HCT116 (cell line): ENCODE data around the gene ITGA11. TPM values are rescaled to one million over a fixed set of nuclear protein-coding genes. Genes with fewer than 3 reads are reported as not detected.

ENCODE experiments used
- ATAC-seq: fragments of 200-7000 bp; cut with Tn5 transposase; 2 replicates; pipeline ENCODE4 v1.9.1; 2020; ENCODE audit warnings: mild to moderate bottlenecking, moderate library complexity
- BruUV-seq: library from RNA; stranded (reverse); fragments of 400-500 nt; replicated peaks from 2 replicates; lab custom pipeline; 2021; lab: Mats Ljungman, UMichigan
- CTCF ChIA-PET: fragments of 300-600 bp; sonication (Branson Sonifier 250); formaldehyde crosslinking; loops from one replicate; lab custom pipeline; 2021; ENCODE audit warnings: antibody characterized with exemption; lab: Charles Lee
- POLR2A ChIA-PET: fragments of 300-600, 350-600 bp; sonication (Branson Sonifier 250); formaldehyde crosslinking; loops from one replicate; lab custom pipeline; 2021; ENCODE audit warnings: antibody characterized with exemption; lab: Charles Lee
- RAD21 ChIA-PET, 2 experiments: fragments of 300-600 bp; sonication (Branson Sonifier 250); formaldehyde crosslinking; loops; one replicate each; lab custom pipeline; 2023; ENCODE audit warnings: low total read pairs in 2 of 2; ENCODE audit not compliant: uncharacterized antibody in 2 of 2, unreplicated experiment in 2 of 2, low non-redundant PET in 1 of 2; lab: Charles Lee
- DNase-seq: peaks from one replicate; pipeline ENCODE4 v3.0.0-alpha.2; 2010; ENCODE audit warnings: low read depth, low spot score
- H2AFZ ChIP-seq: fragments of 200-600 bp; shearing (Covaris generic), sonication (generic); 2 replicates; pipeline ENCODE4 v1.6.1; 2017; ENCODE audit warnings: low read depth, mixed run types, mixed read lengths, antibody characterized with exemption, low read length; ENCODE audit not compliant: poor library complexity, severe bottlenecking
- H3K27ac ChIP-seq: 2 replicates; pipeline ENCODE4 v1.5.1; 2012; ENCODE audit warnings: low read depth, low read length
- H3K27me3 ChIP-seq: fragments of 200-600 bp; sonication (generic); 2 replicates; pipeline ENCODE4 v1.6.1; 2016; ENCODE audit warnings: mixed run types, low read length, mixed read lengths; ENCODE audit not compliant: insufficient read depth
- H3K36me3 ChIP-seq, 2 experiments: fragments of 200-500 bp in 1 of 2; fragments of 200-600 bp in 1 of 2; sonication (Bioruptor generic) in 1 of 2; sonication (generic) in 1 of 2; 2 replicates each; pipeline versions ENCODE4 v1.5.1 to v1.6.1; 2014 to 2016; ENCODE audit warnings: low read length in 2 of 2, inconsistent platforms in 1 of 2, mixed read lengths in 1 of 2, mixed run types in 1 of 2; ENCODE audit not compliant: insufficient read depth in 2 of 2, control insufficient read depth in 1 of 2
- H3K4me1 ChIP-seq, 2 experiments: fragments of 200-600 bp in 1 of 2; sonication (generic) in 1 of 2; 2 replicates each; pipeline versions ENCODE4 v1.5.1 to v1.6.1; 2012 to 2017; ENCODE audit warnings: low read length in 2 of 2, inconsistent platforms in 1 of 2, mild to moderate bottlenecking in 1 of 2, mixed read lengths in 1 of 2, mixed run types in 1 of 2, moderate library complexity in 1 of 2; ENCODE audit not compliant: insufficient read depth in 2 of 2, control insufficient read depth in 1 of 2
- H3K4me2 ChIP-seq: fragments of 200-600 bp; sonication (generic); 2 replicates; pipeline ENCODE4 v1.6.1; 2017; ENCODE audit warnings: mixed run types, low read length, mixed read lengths
- H3K4me3 ChIP-seq, 2 experiments: fragments of 200-600 bp in 1 of 2; sonication (generic) in 1 of 2; replicated peaks in 1 of 2; 2 replicates each; pipeline ENCODE4 v1.5.1; 2011 to 2016; ENCODE audit warnings: low read length in 2 of 2, control low read depth in 1 of 2, low read depth in 1 of 2, mild to moderate bottlenecking in 1 of 2, mixed read lengths in 1 of 2, mixed run types in 1 of 2
- H3K79me2 ChIP-seq: fragments of 200-600 bp; sonication (generic); 2 replicates; pipeline ENCODE4 v1.6.1; 2017; ENCODE audit warnings: mild to moderate bottlenecking, mixed run types, low read length, moderate library complexity, mixed read lengths; ENCODE audit not compliant: insufficient read depth
- H3K9ac ChIP-seq: fragments of 200-600 bp; sonication (generic); 2 replicates; pipeline ENCODE4 v1.6.1; 2016; ENCODE audit warnings: low read length, mixed read lengths
- H3K9me2 ChIP-seq: fragments of 200-600 bp; sonication (generic), shearing (Covaris generic); 2 replicates; pipeline ENCODE4 v1.6.1; 2017; ENCODE audit warnings: mixed run types, mild to moderate bottlenecking, moderate library complexity; ENCODE audit not compliant: insufficient read depth
- H3K9me3 ChIP-seq, 2 experiments: fragments of 200-500 bp in 1 of 2; fragments of 200-600 bp in 1 of 2; sonication (Bioruptor generic) in 1 of 2; sonication (generic) in 1 of 2; 2 replicates each; pipeline ENCODE4 v1.6.1; 2014 to 2017; ENCODE audit warnings: low read length in 2 of 2, mixed read lengths in 2 of 2, inconsistent platforms in 1 of 2, low read depth in 1 of 2, mild to moderate bottlenecking in 1 of 2, mixed run types in 1 of 2, moderate library complexity in 1 of 2; ENCODE audit not compliant: control insufficient read depth in 1 of 2, insufficient read depth in 1 of 2
- H4K20me1 ChIP-seq: fragments of 200-600 bp; sonication (generic), shearing (Covaris generic); 2 replicates; pipeline ENCODE4 v1.6.1; 2017; ENCODE audit warnings: mixed run types, mild to moderate bottlenecking, moderate library complexity; ENCODE audit not compliant: insufficient read depth
- ATF3 ChIP-seq: IDR thresholded peaks from 2 replicates; pipeline ENCODE4 v1.6.1; 2012
- CEBPB ChIP-seq: IDR thresholded peaks from 2 replicates; pipeline ENCODE4 v1.6.1; 2012; ENCODE audit warnings: low read depth
- CTCF ChIP-seq, 3 experiments: fragments of 200-600 bp in 1 of 3; sonication (generic) in 1 of 3; IDR thresholded peaks in 2 of 3; conservative IDR thresholded peaks in 1 of 3; 2 replicates each; pipeline ENCODE4 v1.5.1; 2012 to 2017; ENCODE audit warnings: low read depth in 2 of 3, low read length in 2 of 3, antibody characterized with exemption in 1 of 3, borderline replicate concordance in 1 of 3, control low read depth in 1 of 3, mild to moderate bottlenecking in 1 of 3, mixed read lengths in 1 of 3, mixed run types in 1 of 3, moderate library complexity in 1 of 3; ENCODE audit not compliant: insufficient read depth in 1 of 3
- EGR1 ChIP-seq: IDR thresholded peaks from 2 replicates; pipeline ENCODE4 v1.6.1; 2012; ENCODE audit warnings: low read depth
- ELF1 ChIP-seq: IDR thresholded peaks from 2 replicates; pipeline ENCODE4 v1.6.1; 2012; ENCODE audit warnings: low read depth, borderline replicate concordance
- EZH2 ChIP-seq: fragments of 200-600 bp; sonication (generic); IDR thresholded peaks from 2 replicates; pipeline ENCODE4 v1.6.1; 2017; ENCODE audit warnings: antibody characterized with exemption, mixed run types
- FOSL1 ChIP-seq: IDR thresholded peaks from 2 replicates; pipeline ENCODE4 v1.6.1; 2012; ENCODE audit warnings: low read depth
- MAX ChIP-seq: IDR thresholded peaks from 2 replicates; pipeline ENCODE4 v1.6.1; 2012
- POLR2A ChIP-seq: IDR thresholded peaks from 2 replicates; pipeline ENCODE4 v1.7.0; 2011; ENCODE audit warnings: borderline replicate concordance; ENCODE audit not compliant: insufficient read depth, insufficient read length; ENCODE audit errors: extremely low read depth
- POLR2AphosphoS5 ChIP-seq: IDR thresholded peaks from 2 replicates; pipeline ENCODE4 v1.6.1; 2011; ENCODE audit warnings: mild to moderate bottlenecking, low read depth, low read length, moderate library complexity
- RAD21 ChIP-seq: IDR thresholded peaks from 2 replicates; pipeline ENCODE4 v1.6.1; 2012; ENCODE audit warnings: low read depth, mild to moderate bottlenecking
- REST ChIP-seq: IDR thresholded peaks from 2 replicates; pipeline ENCODE4 v1.6.1; 2012; ENCODE audit warnings: low read depth
- SP1 ChIP-seq: IDR thresholded peaks from 2 replicates; pipeline ENCODE4 v1.6.1; 2012; ENCODE audit warnings: low read depth
- TCF7L2 ChIP-seq: IDR thresholded peaks from 2 replicates; pipeline ENCODE4 v1.7.0; 2011; ENCODE audit warnings: borderline replicate concordance, inconsistent platforms; ENCODE audit not compliant: insufficient read depth, insufficient read length; ENCODE audit errors: extremely low read depth
- ZFX ChIP-seq: fragments of 450-650 bp; IDR thresholded peaks from 2 replicates; pipeline ENCODE4 v1.6.1; 2017
- ZNF274 ChIP-seq: fragments of 200-500 bp; sonication (Bioruptor generic); IDR thresholded peaks from 2 replicates; pipeline ENCODE4 v1.6.1; 2014; ENCODE audit warnings: mild to moderate bottlenecking, low read depth, low read length, inconsistent platforms
- intact Hi-C: fragments of 100-400 bp; cut with micrococcal nuclease; formaldehyde crosslinking; loops from 2 replicates; pipeline ENCODE4 v1.10.0; 2022
- total RNA-seq: library from RNA; stranded (reverse); gene quantifications from one replicate; pipeline ENCODE4 v1.2.1, GENCODE V29; 2021; ENCODE audit not compliant: unreplicated experiment

ITGA11 gene
- total RNA-seq, 1 experiment from 2014 or later: not detected

GRCh38 chr15:68401496-68402431 lies 30.2 kb downstream of the ITGA11 start:
- Histone ChIP-seq H3K4me1 (peaks cover 3 to 8% of the 10 kb centered on the region in 2 experiments; a peak in 3 of 4 replicates), H3K9me3 (no peaks in the 10 kb centered on the region), H3K4me2 (no peak overlapping the region), H3K27me3 (no peaks in the 10 kb centered on the region), H3K4me3 (no peak overlapping the region), H3K36me3 (no peaks in the 10 kb centered on the region), H4K20me1 (no peaks in the 10 kb centered on the region), H2AFZ (no peak overlapping the region), H3K79me2 (no peaks in the 10 kb centered on the region), H3K9ac (no peak overlapping the region), H3K27ac (no peak overlapping the region), H3K9me2 (no peaks in the 10 kb centered on the region)
- intact Hi-C loops: no loop called here
- RAD21 ChIA-PET: no interaction called here
- ATAC-seq (no peak), DNase-seq (no peak)
- CTCF ChIA-PET: no interaction called here
- POLR2A ChIA-PET: no interaction called here
- BruUV-seq: no TSS peak
- TF ChIP-seq ZNF274: no peak
- no peak for TF ChIP-seq EGR1
- TF ChIP-seq REST: no peak
- no peak for TF ChIP-seq ATF3
- TF ChIP-seq ZFX: no peak
- TF ChIP-seq POLR2AphosphoS5: no peak
- no peak for TF ChIP-seq POLR2A
- TF ChIP-seq RAD21: no peak
- no peak for TF ChIP-seq CEBPB
- TF ChIP-seq EZH2: no peak
- TF ChIP-seq CTCF (IDR thresholded peaks at IDR 0.05 in 2 of 3, conservative IDR thresholded peaks at IDR 0.05 in 1 of 3; ENCODE audit: borderline replicate concordance in 1 of 3, insufficient read depth in 1 of 3, low read depth in 2 of 3, low read length in 2 of 3): no peak
- TF ChIP-seq TCF7L2: no peak
- TF ChIP-seq ELF1: no peak
- TF ChIP-seq FOSL1: no peak
- no peak for TF ChIP-seq MAX
- TF ChIP-seq SP1: no peak
